Neural cell (in vitro differentiated cells): ENCODE data around the gene ENPP1. TPM values are rescaled to one million over a fixed set of nuclear protein-coding genes. Genes with fewer than 3 reads are reported as not detected.

ENCODE experiments used
- H2AFZ ChIP-seq: fragments of 200-600, 300-800 bp; sonication (generic), shearing (Covaris generic); 2 replicates; pipeline ENCODE4 v1.6.0; 2014; ENCODE audit warnings: low read depth, mild to moderate bottlenecking, antibody characterized with exemption, low read length, moderate library complexity
- H3F3A ChIP-seq: fragments of 200-600 bp; shearing (Covaris generic); 2 replicates; pipeline ENCODE4 v1.6.1; 2016; ENCODE audit warnings: mild to moderate bottlenecking, moderate library complexity, mixed read lengths, antibody characterized with exemption, low read length; ENCODE audit not compliant: insufficient read depth, poor library complexity, severe bottlenecking
- H3K27ac ChIP-seq: fragments of 200-600, 300-800 bp; sonication (generic), shearing (Covaris generic); 2 replicates; pipeline ENCODE4 v1.5.1; 2014; ENCODE audit warnings: mild to moderate bottlenecking, low read length, moderate library complexity
- H3K27me3 ChIP-seq: fragments of 300-800, 200-600 bp; sonication (generic), shearing (Covaris generic); 2 replicates; pipeline ENCODE4 v1.6.0; 2014; ENCODE audit warnings: mild to moderate bottlenecking, low read depth, low read length, moderate library complexity; ENCODE audit not compliant: insufficient read depth
- H3K36me3 ChIP-seq: fragments of 300-800, 200-600 bp; sonication (generic), shearing (Covaris generic); 2 replicates; pipeline ENCODE4 v1.5.1; 2014; ENCODE audit warnings: mild to moderate bottlenecking, antibody characterized with exemption, low read length, moderate library complexity; ENCODE audit not compliant: insufficient read depth
- H3K4me2 ChIP-seq: fragments of 300-800, 200-600 bp; sonication (generic), shearing (Covaris generic); 2 replicates; pipeline ENCODE4 v1.6.0; 2014; ENCODE audit warnings: mild to moderate bottlenecking, low read length
- H3K4me3 ChIP-seq: fragments of 300-800, 200-600 bp; sonication (generic), shearing (Covaris generic); 2 replicates; pipeline ENCODE4 v1.5.1; 2014; ENCODE audit warnings: mild to moderate bottlenecking, low read length, moderate library complexity
- H3K79me2 ChIP-seq: fragments of 200-600 bp; shearing (Covaris generic); replicated peaks from 2 replicates; pipeline ENCODE4 v1.6.0; 2014; ENCODE audit warnings: mild to moderate bottlenecking, low read length, moderate library complexity; ENCODE audit not compliant: insufficient read depth
- H3K9ac ChIP-seq: fragments of 300-800, 200-600 bp; sonication (generic), shearing (Covaris generic); 2 replicates; pipeline ENCODE4 v1.6.1; 2016; ENCODE audit warnings: mild to moderate bottlenecking, low read length, mixed read lengths
- H3K9me2 ChIP-seq: fragments of 200-600 bp; shearing (Covaris generic); 2 replicates; pipeline ENCODE4 v1.6.1; 2016; ENCODE audit warnings: mild to moderate bottlenecking, low read length, mixed read lengths; ENCODE audit not compliant: insufficient read depth
- H3K9me3 ChIP-seq: fragments of 200-600, 300-800 bp; sonication (generic), shearing (Covaris generic); 2 replicates; pipeline ENCODE4 v1.6.1; 2016; ENCODE audit warnings: mild to moderate bottlenecking, mixed run types, low read length, moderate library complexity, mixed read lengths
- H4K20me1 ChIP-seq: fragments of 200-600 bp; shearing (Covaris generic); 2 replicates; pipeline ENCODE4 v1.6.1; 2016; ENCODE audit warnings: mild to moderate bottlenecking, mixed run types; ENCODE audit not compliant: insufficient read depth
- EP300 ChIP-seq: fragments of 450-650 bp; conservative IDR thresholded peaks from 2 replicates; pipeline ENCODE4 v1.6.1; 2014; ENCODE audit warnings: antibody characterized with exemption, mild to moderate bottlenecking, moderate library complexity; ENCODE audit not compliant: poor library complexity, severe bottlenecking
- EZH2 ChIP-seq: fragments of 200-600, 300-800 bp; shearing (Covaris generic), sonication (generic); IDR thresholded peaks from 2 replicates; pipeline ENCODE4 v1.6.1; 2014; ENCODE audit warnings: antibody characterized with exemption, low read length, borderline replicate concordance, mild to moderate bottlenecking; ENCODE audit not compliant: insufficient read depth, poor library complexity, severe bottlenecking
- MXI1 ChIP-seq: fragments of 450-650 bp; conservative IDR thresholded peaks from 2 replicates; pipeline ENCODE4 v1.6.1; 2014; ENCODE audit warnings: antibody characterized with exemption, mild to moderate bottlenecking; ENCODE audit not compliant: poor library complexity, severe bottlenecking
- POLR2AphosphoS5 ChIP-seq: IDR thresholded peaks from 2 replicates; pipeline ENCODE4 v1.6.1; 2012
- RAD21 ChIP-seq: fragments of 450-650 bp; conservative IDR thresholded peaks from 2 replicates; pipeline ENCODE4 v1.6.1; 2014; ENCODE audit warnings: antibody characterized with exemption, mild to moderate bottlenecking, moderate library complexity
- REST ChIP-seq: IDR thresholded peaks from 2 replicates; pipeline ENCODE4 v1.6.1; 2012; ENCODE audit warnings: borderline replicate concordance
- SMC3 ChIP-seq: fragments of 450-650 bp; conservative IDR thresholded peaks from 2 replicates; pipeline ENCODE4 v1.6.1; 2014; ENCODE audit warnings: antibody characterized with exemption, mild to moderate bottlenecking, moderate library complexity; ENCODE audit not compliant: poor library complexity
- TAF1 ChIP-seq: IDR thresholded peaks from 2 replicates; pipeline ENCODE4 v1.6.1; 2012; ENCODE audit warnings: low read depth
- polyA plus RNA-seq: library from polyadenylated mRNA; depleted of rRNA; stranded (reverse); fragments of >200 nt; gene quantifications from 2 replicates; pipeline ENCODE4 v1.2.3, GENCODE V29; 2014
- TF ChIP-seq, protein P1 (sequence below): fragments of 450-650 bp; IDR thresholded peaks from 2 replicates; pipeline ENCODE4 v1.5.1; 2014; ENCODE audit warnings: antibody characterized with exemption, mild to moderate bottlenecking, moderate library complexity; ENCODE audit not compliant: poor library complexity, severe bottlenecking

Gene ENPP1
- polyA plus RNA-seq, 1 donor from 2014 or later: not detected

DNA sequence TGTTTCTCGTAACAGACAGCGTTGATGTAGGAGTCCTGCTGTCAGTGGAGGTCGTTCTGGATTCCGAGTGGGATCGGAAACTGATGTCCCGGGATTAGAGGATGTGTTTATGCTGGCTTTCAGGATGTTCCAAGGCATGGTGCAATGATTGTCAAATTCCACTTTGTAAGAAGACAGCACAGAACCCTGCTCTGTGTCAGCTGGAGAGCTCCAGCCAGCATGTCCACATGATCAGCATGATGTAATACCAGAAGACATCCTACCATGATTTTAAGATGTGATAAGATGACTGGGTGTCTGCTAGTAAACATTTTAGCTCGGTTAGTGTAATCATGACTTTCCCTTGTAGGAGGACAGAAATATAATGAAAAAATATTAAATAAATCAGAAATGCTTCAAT, 20.3 kb downstream of the ENPP1 start:
- no peaks in the 10 kb centered on the region for H3K36me3 ChIP-seq
- H3K9ac ChIP-seq: no peak overlapping the region
- H3K9me3 ChIP-seq: no peaks in the 10 kb centered on the region
- H3K27me3 ChIP-seq: no peaks in the 10 kb centered on the region
- no peak overlapping the region for H3K4me3 ChIP-seq
- TF ChIP-seq EZH2 (no peak), EP300 (no peak), TAF1 (no peak)
- H3K4me2 ChIP-seq: no peak overlapping the region
- no peak overlapping the region for H3K27ac ChIP-seq
- no peaks in the 10 kb centered on the region for H3F3A ChIP-seq
- H4K20me1 ChIP-seq: no peaks in the 10 kb centered on the region
- no peaks in the 10 kb centered on the region for H3K79me2 ChIP-seq
- no peaks in the 10 kb centered on the region for H3K9me2 ChIP-seq
- no peak overlapping the region for H2AFZ ChIP-seq

GRCh38 chr6:131828951-131829350, 21.1 kb downstream of the ENPP1 start:
- H3K9me2 ChIP-seq: no peaks in the 10 kb centered on the region
- H3K79me2 ChIP-seq: no peaks in the 10 kb centered on the region
- H3K9me3 ChIP-seq: no peaks in the 10 kb centered on the region
- no peaks in the 10 kb centered on the region for H3F3A ChIP-seq
- TF ChIP-seq POLR2AphosphoS5: no peak
- TF ChIP-seq TAF1: no peak
- no peak for TF ChIP-seq REST
- no peak for TF ChIP-seq RAD21
- TF ChIP-seq SMC3: no peak
- TF ChIP-seq, protein P1, sequence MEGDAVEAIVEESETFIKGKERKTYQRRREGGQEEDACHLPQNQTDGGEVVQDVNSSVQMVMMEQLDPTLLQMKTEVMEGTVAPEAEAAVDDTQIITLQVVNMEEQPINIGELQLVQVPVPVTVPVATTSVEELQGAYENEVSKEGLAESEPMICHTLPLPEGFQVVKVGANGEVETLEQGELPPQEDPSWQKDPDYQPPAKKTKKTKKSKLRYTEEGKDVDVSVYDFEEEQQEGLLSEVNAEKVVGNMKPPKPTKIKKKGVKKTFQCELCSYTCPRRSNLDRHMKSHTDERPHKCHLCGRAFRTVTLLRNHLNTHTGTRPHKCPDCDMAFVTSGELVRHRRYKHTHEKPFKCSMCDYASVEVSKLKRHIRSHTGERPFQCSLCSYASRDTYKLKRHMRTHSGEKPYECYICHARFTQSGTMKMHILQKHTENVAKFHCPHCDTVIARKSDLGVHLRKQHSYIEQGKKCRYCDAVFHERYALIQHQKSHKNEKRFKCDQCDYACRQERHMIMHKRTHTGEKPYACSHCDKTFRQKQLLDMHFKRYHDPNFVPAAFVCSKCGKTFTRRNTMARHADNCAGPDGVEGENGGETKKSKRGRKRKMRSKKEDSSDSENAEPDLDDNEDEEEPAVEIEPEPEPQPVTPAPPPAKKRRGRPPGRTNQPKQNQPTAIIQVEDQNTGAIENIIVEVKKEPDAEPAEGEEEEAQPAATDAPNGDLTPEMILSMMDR: no peak
- TF ChIP-seq EZH2: no peak
- TF ChIP-seq EP300: no peak
- TF ChIP-seq MXI1: no peak
- H3K9ac ChIP-seq: no peak overlapping the region
- H2AFZ ChIP-seq: no peak overlapping the region
- no peaks in the 10 kb centered on the region for H4K20me1 ChIP-seq
- H3K4me2 ChIP-seq: no peak overlapping the region
- H3K36me3 ChIP-seq: no peaks in the 10 kb centered on the region
- no peaks in the 10 kb centered on the region for H3K27me3 ChIP-seq
- H3K27ac ChIP-seq: no peak overlapping the region
- H3K4me3 ChIP-seq: no peak overlapping the region

DNA sequence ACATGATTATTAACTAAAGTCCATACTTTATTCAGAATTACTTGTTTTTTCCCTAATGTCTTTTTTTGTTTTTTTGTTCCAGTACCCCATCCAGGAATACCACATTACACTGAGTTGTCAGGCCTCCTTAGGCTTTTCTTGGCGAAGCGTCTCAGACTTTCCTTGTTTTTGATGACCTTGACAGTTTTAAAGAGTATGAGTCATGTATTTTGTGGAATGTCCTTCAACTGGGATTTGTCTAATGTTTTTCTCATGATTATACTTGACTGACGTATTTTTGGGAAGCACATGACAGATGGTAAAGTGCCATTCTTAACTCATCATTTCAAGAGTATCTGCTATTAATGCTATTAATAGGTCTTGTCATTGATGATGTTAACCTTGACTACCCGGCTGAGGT, 23.6 kb downstream of the ENPP1 start:
- H3K4me3 ChIP-seq: no peak overlapping the region
- no peaks in the 10 kb centered on the region for H4K20me1 ChIP-seq
- H3K9me2 ChIP-seq: no peaks in the 10 kb centered on the region
- H3K9me3 ChIP-seq: no peaks in the 10 kb centered on the region
- no peak overlapping the region for H3K4me2 ChIP-seq
- H3K27me3 ChIP-seq: no peaks in the 10 kb centered on the region
- H3K9ac ChIP-seq: no peak overlapping the region
- no peaks in the 10 kb centered on the region for H3F3A ChIP-seq
- H3K79me2 ChIP-seq: no peaks in the 10 kb centered on the region
- H3K27ac ChIP-seq: no peak overlapping the region
- no peaks in the 10 kb centered on the region for H3K36me3 ChIP-seq
- TF ChIP-seq TAF1 (no peak), RAD21 (no peak), EP300 (no peak), POLR2AphosphoS5 (no peak), SMC3 (no peak)
- H2AFZ ChIP-seq: no peak overlapping the region
